ENCODE data around the gene GALE. TPM values are rescaled to one million over a fixed set of nuclear protein-coding genes. Genes with fewer than 3 reads are reported as not detected.

GALE gene
- total RNA-seq, 1 donor from 2014 or later, result 62.4 TPM

DNA sequence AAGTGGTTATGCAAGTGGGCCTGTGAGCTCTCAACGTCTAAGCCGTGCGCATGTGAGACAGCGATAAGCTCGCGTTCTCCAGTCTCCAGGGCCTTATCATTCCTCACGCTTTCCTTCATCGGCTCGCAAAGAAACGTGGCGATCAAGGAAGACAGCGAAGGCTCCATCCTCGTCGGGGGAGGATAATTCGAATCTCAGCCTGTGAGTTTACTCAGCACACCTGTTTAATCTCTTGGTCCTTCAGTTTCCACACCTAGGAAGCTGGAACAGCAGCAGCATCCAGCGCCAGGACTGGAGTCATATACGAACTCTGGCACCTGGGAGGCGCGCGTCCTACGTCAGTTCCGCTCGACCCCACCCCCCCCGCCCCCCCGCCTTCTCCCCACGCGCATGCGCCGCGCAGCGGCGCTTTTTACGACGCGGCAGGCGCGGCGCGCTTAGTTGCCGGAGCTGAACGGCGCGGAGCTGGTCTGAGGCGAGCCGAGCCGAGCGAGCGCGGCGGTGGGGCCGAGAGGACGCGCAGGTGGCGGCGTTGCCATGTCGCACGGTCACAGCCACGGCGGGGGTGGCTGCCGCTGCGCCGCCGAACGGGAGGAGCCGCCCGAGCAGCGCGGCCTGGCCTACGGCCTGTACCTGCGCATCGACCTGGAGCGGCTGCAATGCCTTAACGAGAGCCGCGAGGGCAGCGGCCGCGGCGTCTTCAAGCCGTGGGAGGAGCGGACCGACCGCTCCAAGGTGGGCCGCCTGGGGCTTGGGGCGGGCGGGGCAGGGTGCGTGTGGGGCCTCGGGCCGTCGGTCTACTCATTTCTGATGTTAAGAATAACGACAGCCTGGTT is 22.4 kb downstream of the GALE start, which contains the start of gene PITHD1:
TSS of gene PITHD1 (plus strand) at position 440 of the 836 bp plus-strand sequence. CDS start at position 538, 98 bp downstream.
- peaks cover 43% of the 10 kb centered on the region for H3K4me1 Mint-ChIP-seq (ENCODE audit: low read depth)
- peak within 1 kb of the TSS; percentile 95 for H3K4me3 Mint-ChIP-seq
- peak; percentile 80 for DNase-seq (ENCODE audit: low spot score)
- peak within 1 kb of the TSS; percentile 94 for H3K27ac Mint-ChIP-seq
- H3K9me3 Mint-ChIP-seq, result no peaks in the 10 kb centered on the region
- intact Hi-C loops (cut with micrococcal nuclease), result loop anchor here (1.0 to 10.0 kb wide), 8 partner anchors 13 to 433 kb away; partner anchors contain the start of genes ELOA, FUCA1, GALE and HMGCL
- peaks cover 17% of the 10 kb centered on the region for H3K36me3 Mint-ChIP-seq (ENCODE audit: low read depth)
- H3K27me3 Mint-ChIP-seq (ENCODE audit: insufficient read depth), result no peaks in the 10 kb centered on the region

DNA sequence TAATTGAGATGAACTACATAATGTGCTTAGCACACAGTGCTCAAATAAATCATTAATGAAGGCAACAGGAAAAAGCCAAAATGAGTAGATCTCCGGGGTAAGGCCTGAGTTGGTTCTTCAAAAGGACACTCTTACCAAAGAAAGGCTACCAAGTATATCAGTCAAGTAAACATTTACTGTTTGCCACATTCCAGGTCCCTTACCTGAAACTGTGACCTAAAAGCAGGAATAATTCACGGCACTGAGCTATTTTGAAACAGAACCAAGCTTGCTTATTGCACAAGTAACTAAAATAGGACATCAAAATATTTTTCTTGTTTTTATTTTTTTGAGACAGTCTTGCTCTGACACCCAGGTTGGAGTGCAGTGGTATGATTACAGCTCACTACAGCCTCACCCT is 24.3 kb downstream of the GALE start:
- H3K36me3 Mint-ChIP-seq (ENCODE audit: low read depth), result peaks cover 12% of the 10 kb centered on the region
- intact Hi-C loops (cut with micrococcal nuclease), result loop anchor here (5.0 to 10.0 kb wide), 2 partner anchors 34 to 431 kb away; partner anchors contain the start of genes ELOA and HNRNPR
- H3K4me1 Mint-ChIP-seq (ENCODE audit: low read depth), result peaks cover 45% of the 10 kb centered on the region
- no peak for DNase-seq (ENCODE audit: low spot score)
- H3K4me3 Mint-ChIP-seq, result peak overlapping the region; percentile 95
- H3K27me3 Mint-ChIP-seq (ENCODE audit: insufficient read depth), result no peaks in the 10 kb centered on the region
- no peak overlapping the region for H3K27ac Mint-ChIP-seq
- no peaks in the 10 kb centered on the region for H3K9me3 Mint-ChIP-seq

DNA sequence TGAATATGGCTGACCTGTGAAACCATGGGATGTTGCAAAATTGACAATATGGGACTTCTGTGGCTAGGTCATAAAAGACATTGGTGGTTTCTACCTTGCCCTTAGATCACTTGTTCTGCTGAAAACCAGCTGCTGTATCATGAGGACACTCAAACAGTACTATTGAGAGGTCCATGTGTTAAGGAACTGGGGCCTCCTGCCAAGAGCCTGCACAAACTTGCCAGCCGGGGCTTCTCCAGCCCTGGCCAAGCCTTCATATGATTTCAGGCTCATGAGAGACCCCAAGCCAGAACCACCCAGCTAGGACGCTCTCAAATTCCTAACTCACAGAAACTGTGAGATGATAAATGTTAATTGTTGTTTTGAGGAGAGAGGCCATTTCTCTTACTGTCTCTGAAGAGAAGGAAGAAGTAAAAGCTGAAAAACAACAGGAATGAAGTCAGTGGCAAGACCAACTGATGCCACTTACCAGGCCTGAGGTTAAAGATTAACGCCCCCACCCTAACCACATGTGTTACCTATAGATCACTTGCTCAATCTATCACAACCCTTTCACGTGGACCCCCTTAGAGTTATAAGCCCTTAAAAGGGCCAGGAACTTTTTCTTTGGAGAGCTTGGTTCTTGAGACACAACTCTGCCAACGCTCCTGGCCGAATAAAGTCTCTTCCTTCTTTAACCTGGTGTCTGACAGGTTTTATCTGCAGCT is 26.2 kb downstream of the GALE start:
- H3K27me3 Mint-ChIP-seq (ENCODE audit: insufficient read depth), result no peaks in the 10 kb centered on the region
- DNase-seq (ENCODE audit: low spot score), result no peak
- intact Hi-C loops (cut with micrococcal nuclease), result loop anchor here (10.0 kb wide), 1 partner anchor 430 kb away; the partner anchor contains the start of gene HNRNPR
- no peak overlapping the region for H3K4me3 Mint-ChIP-seq
- no peak overlapping the region for H3K27ac Mint-ChIP-seq
- peaks cover 34% of the 10 kb centered on the region for H3K4me1 Mint-ChIP-seq (ENCODE audit: low read depth)
- no peaks in the 10 kb centered on the region for H3K9me3 Mint-ChIP-seq
- peaks cover 2% of the 10 kb centered on the region for H3K36me3 Mint-ChIP-seq (ENCODE audit: low read depth)

DNA sequence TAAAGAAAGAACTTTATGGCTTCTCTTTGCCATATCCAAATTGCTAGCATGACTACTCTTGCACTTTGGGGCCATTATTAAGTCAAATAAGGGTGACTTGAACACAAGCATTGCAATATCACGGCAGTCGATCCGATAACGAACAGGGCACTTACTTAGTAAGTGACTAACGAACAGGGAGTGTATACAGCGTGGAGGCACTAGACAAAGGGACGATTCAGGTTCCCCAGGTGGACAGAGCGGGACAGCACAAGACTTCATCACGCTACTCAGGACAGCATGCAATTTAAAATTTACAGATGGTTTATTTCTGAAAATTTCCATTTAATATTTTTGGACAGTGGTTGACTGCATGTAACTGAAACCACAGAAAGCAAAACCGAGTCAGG is 27.7 kb downstream of the GALE start:
- Mint-ChIP-seq H3K4me3 (no peak overlapping the region), H3K36me3 (ENCODE audit: low read depth) (no peaks in the 10 kb centered on the region), H3K4me1 (ENCODE audit: low read depth) (peaks cover 27% of the 10 kb centered on the region), H3K27me3 (ENCODE audit: insufficient read depth) (no peaks in the 10 kb centered on the region), H3K27ac (no peak overlapping the region), H3K9me3 (no peaks in the 10 kb centered on the region)
- no peak for DNase-seq (ENCODE audit: low spot score)
- intact Hi-C loops (cut with micrococcal nuclease), result loop anchor here (1.0 to 10.0 kb wide), 4 partner anchors 18 to 428 kb away; partner anchors contain the start of genes FUCA1, HNRNPR and LYPLA2

DNA sequence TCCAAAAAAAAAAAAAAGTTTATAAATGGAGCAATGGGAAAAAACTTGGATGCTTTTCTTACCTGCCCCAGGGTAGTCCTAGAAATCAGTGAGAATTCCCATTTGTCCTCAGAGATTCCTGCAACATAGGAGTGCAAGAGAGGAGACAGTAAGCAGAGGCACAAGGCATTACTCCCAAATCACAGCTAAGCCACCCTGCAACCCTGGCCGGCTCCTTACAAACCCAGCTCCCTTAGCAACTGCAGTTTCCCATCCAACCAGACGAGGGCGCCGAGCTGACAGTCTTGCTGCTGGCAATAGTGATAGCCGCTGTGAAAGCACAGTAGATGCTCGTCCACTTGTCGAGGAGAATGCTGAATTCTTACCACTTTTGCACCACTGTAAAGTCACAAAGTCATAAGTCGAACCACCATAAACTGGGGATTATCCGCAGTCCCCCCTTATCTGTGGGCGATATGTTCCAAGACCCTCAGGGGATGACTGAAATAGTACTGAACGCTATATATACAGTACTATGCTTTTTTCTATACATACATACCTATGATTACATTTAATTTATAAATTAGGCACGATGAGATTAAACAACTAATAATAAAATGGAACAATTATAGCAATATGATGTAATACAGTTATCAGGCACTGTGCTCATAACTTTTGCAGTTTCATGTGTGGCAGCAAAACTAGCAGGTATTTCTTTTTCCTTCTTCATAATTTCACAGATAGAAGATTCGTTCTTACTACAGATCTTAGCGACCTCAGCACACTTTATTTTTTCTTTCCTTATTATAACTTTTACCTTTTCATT is 28.3 kb downstream of the GALE start:
- H3K9me3 Mint-ChIP-seq, result no peaks in the 10 kb centered on the region
- peaks cover 27% of the 10 kb centered on the region for H3K4me1 Mint-ChIP-seq (ENCODE audit: low read depth)
- H3K36me3 Mint-ChIP-seq (ENCODE audit: low read depth), result no peaks in the 10 kb centered on the region
- no peaks in the 10 kb centered on the region for H3K27me3 Mint-ChIP-seq (ENCODE audit: insufficient read depth)
- no peak overlapping the region for H3K27ac Mint-ChIP-seq
- no peak overlapping the region for H3K4me3 Mint-ChIP-seq
- intact Hi-C loops (cut with micrococcal nuclease), result loop anchor here (1.0 to 10.0 kb wide), 4 partner anchors 19 to 427 kb away; partner anchors contain the start of genes FUCA1, HNRNPR and LYPLA2
- DNase-seq (ENCODE audit: low spot score), result peak; percentile 80

DNA sequence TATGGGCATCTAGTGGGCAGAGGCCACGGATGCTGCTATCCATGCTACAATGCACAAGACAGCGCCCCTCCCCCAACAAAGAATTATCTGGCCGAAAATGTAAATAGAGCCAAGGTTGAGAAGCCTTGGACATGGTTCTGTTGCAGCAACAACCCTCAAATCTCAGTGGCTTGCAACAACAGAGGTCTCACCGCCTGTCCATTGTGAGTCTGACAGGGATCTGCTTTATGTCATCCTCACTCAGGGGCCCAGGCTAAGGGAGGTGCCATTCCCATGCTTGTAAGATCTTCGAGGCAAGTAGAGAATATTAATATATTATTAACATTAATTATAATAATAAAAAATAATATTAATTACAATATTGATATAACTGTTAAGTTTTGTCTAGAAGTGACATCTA is 31.8 kb downstream of the GALE start:
- intact Hi-C loops (cut with micrococcal nuclease), result no loop called here
- Mint-ChIP-seq H3K9me3 (no peaks in the 10 kb centered on the region), H3K27ac (no peak overlapping the region), H3K27me3 (ENCODE audit: insufficient read depth) (no peaks in the 10 kb centered on the region), H3K4me1 (ENCODE audit: low read depth) (peaks cover 11% of the 10 kb centered on the region), H3K36me3 (ENCODE audit: low read depth) (peaks cover 6% of the 10 kb centered on the region), H3K4me3 (no peak overlapping the region)
- no peak for DNase-seq (ENCODE audit: low spot score)

DNA sequence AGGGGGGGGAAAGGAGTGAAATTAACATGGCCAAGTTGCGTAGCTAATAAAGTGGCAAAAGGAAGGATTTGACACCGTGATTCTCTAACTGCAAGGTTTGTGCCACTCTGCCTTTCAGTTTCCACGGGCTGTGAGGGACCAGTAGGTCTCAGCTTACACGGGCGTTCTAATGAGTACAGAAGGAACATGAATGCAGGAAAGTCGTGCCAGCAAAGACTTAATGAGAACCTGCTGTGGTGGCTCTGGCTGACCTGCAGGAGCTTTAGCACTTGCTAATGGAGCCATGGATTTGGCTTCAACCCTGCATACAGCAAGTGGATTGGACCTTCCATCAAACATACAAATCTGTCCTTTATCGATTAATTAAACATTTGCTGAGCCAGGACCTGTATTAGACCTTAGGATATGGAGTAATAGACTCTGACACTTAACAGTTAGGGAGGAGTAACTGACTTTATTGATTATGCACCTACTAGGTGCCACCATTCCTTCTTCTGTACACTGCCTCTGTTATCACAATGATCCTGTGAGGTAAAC is 37.4 kb downstream of the GALE start:
- H3K27me3 Mint-ChIP-seq (ENCODE audit: insufficient read depth), result no peaks in the 10 kb centered on the region
- intact Hi-C loops (cut with micrococcal nuclease), result no loop called here
- DNase-seq (ENCODE audit: low spot score), result no peak
- no peak overlapping the region for H3K4me3 Mint-ChIP-seq
- peaks cover 28% of the 10 kb centered on the region for H3K36me3 Mint-ChIP-seq (ENCODE audit: low read depth)
- no peaks in the 10 kb centered on the region for H3K4me1 Mint-ChIP-seq (ENCODE audit: low read depth)
- no peaks in the 10 kb centered on the region for H3K9me3 Mint-ChIP-seq
- no peak overlapping the region for H3K27ac Mint-ChIP-seq

DNA sequence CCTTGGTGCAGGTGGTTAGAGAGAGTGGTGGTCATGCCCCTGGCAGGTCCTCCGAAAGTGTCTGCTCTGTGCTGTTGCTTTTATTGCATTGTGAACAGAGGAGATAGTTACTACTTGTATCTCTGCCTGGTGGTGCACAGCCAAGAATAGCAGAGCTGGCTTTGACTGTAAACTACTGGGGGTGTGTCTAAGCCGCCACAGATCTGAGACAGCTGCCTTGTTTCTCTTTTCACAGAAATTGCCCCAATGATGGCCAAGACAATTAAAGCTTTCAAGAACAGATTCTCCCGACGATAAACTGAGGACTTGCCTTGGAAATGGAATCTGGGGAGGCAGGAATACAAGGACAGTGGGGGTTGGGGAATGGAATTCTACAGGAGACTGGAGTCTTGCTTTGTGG is 41.3 kb downstream of the GALE start:
- H3K4me3 Mint-ChIP-seq, result no peak overlapping the region
- no peak overlapping the region for H3K27ac Mint-ChIP-seq
- no peaks in the 10 kb centered on the region for H3K27me3 Mint-ChIP-seq (ENCODE audit: insufficient read depth)
- H3K9me3 Mint-ChIP-seq, result no peaks in the 10 kb centered on the region
- H3K4me1 Mint-ChIP-seq (ENCODE audit: low read depth), result no peaks in the 10 kb centered on the region
- no peak for DNase-seq (ENCODE audit: low spot score)
- H3K36me3 Mint-ChIP-seq (ENCODE audit: low read depth), result peaks cover 44% of the 10 kb centered on the region
- intact Hi-C loops (cut with micrococcal nuclease), result no loop called here

DNA sequence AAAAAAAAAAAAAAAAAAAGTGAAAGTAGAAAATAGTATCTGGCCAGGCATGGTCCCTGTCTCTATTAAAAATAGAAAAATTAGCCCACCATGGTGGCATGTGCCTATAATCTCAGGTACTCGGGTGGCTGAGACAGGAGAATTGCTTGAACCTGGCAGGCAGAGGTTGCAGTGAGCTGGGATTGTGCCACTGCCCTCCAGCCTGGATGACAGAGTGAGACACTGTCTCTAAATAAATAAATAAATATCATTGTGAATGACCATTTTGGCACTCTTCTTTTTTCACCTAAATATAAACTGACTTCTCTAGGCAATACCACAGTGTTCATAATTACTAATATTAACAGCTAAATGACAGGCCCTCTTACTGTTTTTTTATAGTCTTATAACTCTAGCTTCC is 42.7 kb downstream of the GALE start:
- no peak for DNase-seq (ENCODE audit: low spot score)
- Mint-ChIP-seq H3K27me3 (ENCODE audit: insufficient read depth) (no peaks in the 10 kb centered on the region), H3K4me1 (ENCODE audit: low read depth) (no peaks in the 10 kb centered on the region), H3K27ac (no peak overlapping the region), H3K9me3 (no peaks in the 10 kb centered on the region), H3K4me3 (no peak overlapping the region), H3K36me3 (ENCODE audit: low read depth) (peaks cover 49% of the 10 kb centered on the region)
- intact Hi-C loops (cut with micrococcal nuclease), result no loop called here

DNA sequence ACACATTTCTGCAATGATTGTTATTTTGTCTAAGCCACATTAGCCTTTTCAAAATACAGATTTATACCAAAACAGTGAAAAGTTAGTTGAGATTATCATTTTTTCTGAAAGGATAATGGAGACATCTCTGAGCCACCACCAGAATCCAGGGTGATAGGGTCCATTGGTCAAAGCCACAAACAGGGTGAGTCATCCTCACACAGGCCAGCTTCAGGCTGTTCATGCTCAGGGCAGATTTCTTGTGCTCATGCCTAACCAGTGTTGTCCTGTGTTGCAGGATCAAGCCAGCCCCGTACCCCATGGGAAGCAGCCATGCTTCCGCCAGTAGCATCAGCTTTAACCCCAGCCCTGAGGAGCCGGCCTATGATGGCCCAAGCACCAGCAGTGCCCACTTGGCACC is 43.9 kb downstream of the GALE start:
- no peak for DNase-seq (ENCODE audit: low spot score)
- H3K4me3 Mint-ChIP-seq, result no peak overlapping the region
- no peaks in the 10 kb centered on the region for H3K4me1 Mint-ChIP-seq (ENCODE audit: low read depth)
- no peaks in the 10 kb centered on the region for H3K9me3 Mint-ChIP-seq
- intact Hi-C loops (cut with micrococcal nuclease), result no loop called here
- peaks cover 48% of the 10 kb centered on the region for H3K36me3 Mint-ChIP-seq (ENCODE audit: low read depth)
- H3K27ac Mint-ChIP-seq, result no peak overlapping the region
- no peaks in the 10 kb centered on the region for H3K27me3 Mint-ChIP-seq (ENCODE audit: insufficient read depth)

DNA sequence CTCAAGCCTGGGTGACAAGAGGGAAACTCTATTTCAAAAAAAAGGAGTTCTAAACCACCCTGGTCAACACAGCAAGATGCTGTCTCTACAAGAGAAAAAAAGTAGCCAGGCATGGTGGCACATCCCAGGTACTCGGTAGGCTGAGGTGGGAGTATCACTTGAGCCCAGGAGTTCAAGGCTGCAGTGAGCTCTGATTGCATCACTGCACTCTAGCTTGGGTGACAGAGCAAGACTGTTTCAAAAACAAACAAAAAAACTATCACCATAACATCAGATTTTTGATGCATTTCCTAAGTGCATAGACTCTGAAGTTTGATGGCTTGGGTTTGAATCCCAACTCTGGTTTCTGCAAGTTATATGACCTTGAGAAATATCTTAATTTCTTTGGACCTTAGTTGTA is 47.6 kb downstream of the GALE start:
- H3K9me3 Mint-ChIP-seq, result no peaks in the 10 kb centered on the region
- peaks cover 47% of the 10 kb centered on the region for H3K36me3 Mint-ChIP-seq (ENCODE audit: low read depth)
- peaks cover 20% of the 10 kb centered on the region for H3K4me1 Mint-ChIP-seq (ENCODE audit: low read depth)
- H3K27me3 Mint-ChIP-seq (ENCODE audit: insufficient read depth), result no peaks in the 10 kb centered on the region
- intact Hi-C loops (cut with micrococcal nuclease), result no loop called here
- H3K27ac Mint-ChIP-seq, result no peak overlapping the region
- no peak for DNase-seq (ENCODE audit: low spot score)
- H3K4me3 Mint-ChIP-seq, result no peak overlapping the region

DNA sequence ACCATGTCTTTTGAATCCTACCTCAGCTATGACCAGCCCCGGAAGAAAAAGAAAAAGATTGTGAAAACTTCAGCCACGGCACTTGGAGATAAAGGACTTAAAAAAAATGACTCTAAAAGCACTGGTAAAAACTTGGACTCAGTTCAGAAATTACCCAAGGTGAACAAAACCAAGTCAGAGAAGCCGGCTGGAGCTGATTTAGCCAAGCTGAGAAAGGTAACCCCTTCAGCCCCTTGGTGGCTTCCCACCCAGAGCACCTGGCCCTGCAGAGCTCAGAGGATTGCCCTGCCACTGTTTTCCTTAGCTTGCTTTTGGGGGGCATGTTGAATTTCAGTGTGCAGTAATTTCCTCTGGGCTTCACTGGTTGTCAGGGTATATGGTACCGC is 48.7 kb downstream of the GALE start:
- intact Hi-C loops (cut with micrococcal nuclease), result loop anchor here (1.0 kb wide), 1 partner anchor 61 kb away; the partner anchor contains the start of gene RPL11
- Mint-ChIP-seq H3K27ac (no peak overlapping the region), H3K27me3 (ENCODE audit: insufficient read depth) (no peaks in the 10 kb centered on the region), H3K36me3 (ENCODE audit: low read depth) (peaks cover 53% of the 10 kb centered on the region), H3K9me3 (no peaks in the 10 kb centered on the region), H3K4me3 (no peak overlapping the region), H3K4me1 (ENCODE audit: low read depth) (peaks cover 31% of the 10 kb centered on the region)
- DNase-seq (ENCODE audit: low spot score), result no peak
